Endothelial cell of umbilical vein (primary cell): ENCODE data around the gene COX10. TPM values are rescaled to one million over a fixed set of nuclear protein-coding genes. Genes with fewer than 3 reads are reported as not detected.
A peak's percentile ranks its signal among the peaks of the same experiment; 100 is the strongest.

Experiments used
- BruUV-seq: library from RNA; stranded (reverse); fragments of 400-500 nt; replicated peaks from 2 replicates; lab custom pipeline; 2021; lab: Mats Ljungman, UMichigan
- CTCF ChIA-PET: fragments of 300-600, 350-600 bp; sonication (Branson Sonifier 250); formaldehyde crosslinking; loops from one replicate; lab custom pipeline; 2021; ENCODE audit warnings: antibody characterized with exemption, inconsistent platforms; lab: Charles Lee
- POLR2A ChIA-PET: fragments of 300-600, 350-600 bp; sonication (Branson Sonifier 250); formaldehyde crosslinking; loops from one replicate; lab custom pipeline; 2021; ENCODE audit warnings: antibody characterized with exemption, inconsistent platforms; lab: Charles Lee
- DNase-seq: peaks from one replicate; pipeline ENCODE4 v3.0.0-alpha.2; 2011; ENCODE audit warnings: low read depth, low spot score
- FAIRE-seq: peaks from 2 replicates; lab custom pipeline; 2011; peaks lifted over from hg19 to GRCh38; lab: Jason Lieb, UNC
- H2AFZ ChIP-seq: 2 replicates; pipeline ENCODE4 v1.6.0; 2012; ENCODE audit warnings: low read depth, low read length, control low read depth, inconsistent platforms
- H3K27ac ChIP-seq: 2 replicates; pipeline ENCODE4 v1.5.1; 2011; ENCODE audit warnings: low read depth, mild to moderate bottlenecking, control low read depth, low read length, moderate library complexity; ENCODE audit not compliant: insufficient read depth
- H3K27me3 ChIP-seq, 2 experiments: 2 replicates each; pipeline versions ENCODE4 v1.6.0 to v1.6.1; 2011; ENCODE audit warnings: low read length in 2 of 2, mixed read lengths in 1 of 2; ENCODE audit not compliant: control insufficient read depth in 2 of 2, insufficient read depth in 2 of 2
- H3K36me3 ChIP-seq, 2 experiments: 2 replicates in 1 of 2; 3 replicates in 1 of 2; pipeline ENCODE4 v1.5.1; 2011; ENCODE audit warnings: low read length in 2 of 2, mild to moderate bottlenecking in 1 of 2, moderate library complexity in 1 of 2; ENCODE audit not compliant: control insufficient read depth in 2 of 2, insufficient read depth in 2 of 2; ENCODE audit errors: extremely low read depth in 1 of 2
- H3K4me1 ChIP-seq: 3 replicates; pipeline ENCODE4 v1.5.1; 2011; ENCODE audit warnings: mild to moderate bottlenecking, low read length; ENCODE audit not compliant: control insufficient read depth, insufficient read depth; ENCODE audit errors: extremely low read depth
- H3K4me2 ChIP-seq: 2 replicates; pipeline ENCODE4 v1.6.1; 2011; ENCODE audit warnings: low read length, control low read depth, mixed read lengths; ENCODE audit not compliant: insufficient read depth
- H3K4me3 ChIP-seq, 3 experiments: fragments of 200-600 bp in 1 of 3; sonication (generic), shearing (Covaris generic) in 1 of 3; replicated peaks in 1 of 3; 2 replicates each; pipeline ENCODE4 v1.5.1; 2011 to 2016; ENCODE audit warnings: control low read depth in 3 of 3, low read length in 3 of 3, mild to moderate bottlenecking in 2 of 3, inconsistent platforms in 1 of 3, low read depth in 1 of 3, moderate library complexity in 1 of 3; ENCODE audit not compliant: insufficient read depth in 1 of 3
- H3K79me2 ChIP-seq: 2 replicates; pipeline ENCODE4 v1.6.0; 2012; ENCODE audit warnings: low read length, inconsistent platforms; ENCODE audit not compliant: control insufficient read depth, insufficient read depth
- H3K9ac ChIP-seq: replicated peaks from 2 replicates; pipeline ENCODE3; 2011; ENCODE audit warnings: low read length, control low read depth; ENCODE audit not compliant: insufficient read depth; ENCODE audit errors: extremely low read depth
- H3K9me1 ChIP-seq: replicated peaks from 3 replicates; pipeline ENCODE4 v1.6.0; 2011; ENCODE audit warnings: mild to moderate bottlenecking, low read length; ENCODE audit not compliant: control insufficient read depth, insufficient read depth; ENCODE audit errors: extremely low read depth
- H3K9me3 ChIP-seq: replicated peaks from 2 replicates; pipeline ENCODE4 v1.5.1; 2012; ENCODE audit warnings: low read length, inconsistent platforms; ENCODE audit not compliant: control insufficient read depth, insufficient read depth
- H4K20me1 ChIP-seq: replicated peaks from 2 replicates; pipeline ENCODE3; 2011; ENCODE audit warnings: mild to moderate bottlenecking, low read length; ENCODE audit not compliant: control insufficient read depth, insufficient read depth; ENCODE audit errors: extremely low read depth
- EZH2 ChIP-seq: IDR thresholded peaks from 2 replicates; pipeline ENCODE4 v1.6.1; 2012; ENCODE audit warnings: borderline replicate concordance, low read depth, mild to moderate bottlenecking, moderate library complexity, low read length, inconsistent platforms; ENCODE audit not compliant: severe bottlenecking
- FOS ChIP-seq: IDR thresholded peaks from 2 replicates; pipeline ENCODE4 v1.6.1; 2011; ENCODE audit warnings: mild to moderate bottlenecking, low read length, moderate library complexity, borderline replicate concordance; ENCODE audit not compliant: insufficient read depth
- GATA2 ChIP-seq: IDR thresholded peaks from 2 replicates; pipeline ENCODE4 v1.7.0; 2011; ENCODE audit warnings: low read depth, mild to moderate bottlenecking, moderate library complexity, mixed read lengths, low read length; ENCODE audit not compliant: insufficient read length, insufficient read depth
- JUN ChIP-seq: IDR thresholded peaks from 2 replicates; pipeline ENCODE4 v1.6.1; 2011; ENCODE audit warnings: borderline replicate concordance, low read depth; ENCODE audit not compliant: insufficient read length, insufficient read depth
- MYC ChIP-seq: IDR thresholded peaks from one replicate; pipeline ENCODE4 v1.6.1; 2011; ENCODE audit warnings: mild to moderate bottlenecking, low read depth, low read length
- POLR2A ChIP-seq: IDR thresholded peaks from 2 replicates; pipeline ENCODE4 v1.6.1; 2012; ENCODE audit warnings: low read depth, mild to moderate bottlenecking, control low read depth, low read length
- POLR2AphosphoS5 ChIP-seq: IDR thresholded peaks from 2 replicates; pipeline ENCODE4 v1.6.1; 2012; ENCODE audit warnings: low read depth, mild to moderate bottlenecking, control low read depth, low read length, moderate library complexity; ENCODE audit not compliant: insufficient read depth
- dilution Hi-C: fragments of 300-500 bp; cut with MboI; formaldehyde crosslinking; loops from one replicate; pipeline ENCODE4 v1.15.0; 2019; ENCODE audit warnings: low sequenced_read_pairs; ENCODE audit not compliant: extremely low pct_ligation_motif_present
- intact Hi-C: fragments of 100-400 bp; cut with micrococcal nuclease; formaldehyde crosslinking; loops from one replicate; pipeline ENCODE4 v1.10.0; 2022
- polyA plus RNA-seq, 4 experiments: library from polyadenylated mRNA; depleted of rRNA in 3 of 4; stranded (reverse) in 3 of 4; unstranded in 1 of 4; fragments of >200 nt; gene quantifications; 2 replicates each; pipeline versions ENCODE4 v1.2.1 to v1.2.3, GENCODE V29; 2011 to 2012; ENCODE audit warnings: missing spikeins in 1 of 4
- total RNA-seq: library from RNA; stranded (reverse); gene quantifications from 2 replicates; pipeline ENCODE4 v1.2.3, GENCODE V29; 2021
- TF ChIP-seq, protein P1 (sequence below), 2 donors: IDR thresholded peaks; 1 replicate in 1 of 2; 2 replicates in 1 of 2; pipeline ENCODE4 v1.5.1; 2011; ENCODE audit warnings: low read length in 2 of 2, mild to moderate bottlenecking in 2 of 2, moderate library complexity in 2 of 2, control low read depth in 1 of 2, inconsistent platforms in 1 of 2, low read depth in 1 of 2; ENCODE audit not compliant: insufficient read depth in 1 of 2; ENCODE audit errors: extremely low read depth in 1 of 2
- TF ChIP-seq, protein P2 (sequence below): IDR thresholded peaks from 2 replicates; pipeline ENCODE4 v1.6.1; 2011; ENCODE audit not compliant: insufficient read depth, insufficient read length

COX10 gene
- total and polyA plus RNA-seq, 2 donors (not counting 3 experiments of a cell fraction or from before 2014, with no cell fraction given), result 9.8 to 12.1 TPM

DNA sequence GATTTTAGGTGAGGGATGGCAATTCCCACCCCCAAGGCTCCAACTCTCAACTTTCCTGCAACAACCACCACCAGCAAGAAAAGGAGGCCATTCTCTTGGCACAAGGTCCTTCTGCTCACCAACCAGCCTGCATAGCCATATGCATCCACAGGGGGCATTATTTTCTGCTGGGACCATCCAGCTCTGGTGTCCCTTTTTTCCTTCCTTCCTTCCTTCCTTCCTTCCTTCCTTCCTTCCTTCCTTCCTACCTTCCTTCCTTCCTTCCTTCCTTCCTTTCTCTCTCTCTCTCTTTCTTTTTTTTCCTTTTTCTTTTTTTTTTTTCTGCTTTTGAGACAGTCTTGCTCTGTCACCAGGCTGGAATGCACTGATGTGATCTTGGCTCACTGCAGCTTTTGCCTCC lies 21.1 kb upstream of the COX10 start:
- Histone ChIP-seq H2AFZ (no peak overlapping the region), H3K9me3 (no peaks in the 10 kb centered on the region), H3K9ac (no peak overlapping the region), H3K36me3 (no peaks in the 10 kb centered on the region), H3K79me2 (no peaks in the 10 kb centered on the region), H3K4me1 (peaks cover 7% of the 10 kb centered on the region), H3K27ac (no peak overlapping the region), H3K4me2 (no peak overlapping the region), H3K4me3 (no peak overlapping the region), H3K9me1 (no peaks in the 10 kb centered on the region), H3K27me3 (no peaks in the 10 kb centered on the region), H4K20me1 (no peaks in the 10 kb centered on the region)
- no peak for TF ChIP-seq FOS
- TF ChIP-seq, protein P1, sequence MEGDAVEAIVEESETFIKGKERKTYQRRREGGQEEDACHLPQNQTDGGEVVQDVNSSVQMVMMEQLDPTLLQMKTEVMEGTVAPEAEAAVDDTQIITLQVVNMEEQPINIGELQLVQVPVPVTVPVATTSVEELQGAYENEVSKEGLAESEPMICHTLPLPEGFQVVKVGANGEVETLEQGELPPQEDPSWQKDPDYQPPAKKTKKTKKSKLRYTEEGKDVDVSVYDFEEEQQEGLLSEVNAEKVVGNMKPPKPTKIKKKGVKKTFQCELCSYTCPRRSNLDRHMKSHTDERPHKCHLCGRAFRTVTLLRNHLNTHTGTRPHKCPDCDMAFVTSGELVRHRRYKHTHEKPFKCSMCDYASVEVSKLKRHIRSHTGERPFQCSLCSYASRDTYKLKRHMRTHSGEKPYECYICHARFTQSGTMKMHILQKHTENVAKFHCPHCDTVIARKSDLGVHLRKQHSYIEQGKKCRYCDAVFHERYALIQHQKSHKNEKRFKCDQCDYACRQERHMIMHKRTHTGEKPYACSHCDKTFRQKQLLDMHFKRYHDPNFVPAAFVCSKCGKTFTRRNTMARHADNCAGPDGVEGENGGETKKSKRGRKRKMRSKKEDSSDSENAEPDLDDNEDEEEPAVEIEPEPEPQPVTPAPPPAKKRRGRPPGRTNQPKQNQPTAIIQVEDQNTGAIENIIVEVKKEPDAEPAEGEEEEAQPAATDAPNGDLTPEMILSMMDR (IDR thresholded peaks at IDR 0.05; ENCODE audit: extremely low read depth in 1 of 2, insufficient read depth in 1 of 2, low read depth in 1 of 2, low read length in 2 of 2), result peak; percentile 9 to 29
- BruUV-seq, result no TSS peak
- intact Hi-C loops (no loop called here), dilution Hi-C loops (no loop called here)
- CTCF ChIA-PET, result interaction anchor here (1.0 to 1.1 kb wide), 2 partner anchors 9 to 15 kb away, joined by 3 to 4 read pairs; no protein-coding TSS in a partner anchor
- no peak for DNase-seq
- no peak for FAIRE-seq
- POLR2A ChIA-PET, result no interaction called here

DNA sequence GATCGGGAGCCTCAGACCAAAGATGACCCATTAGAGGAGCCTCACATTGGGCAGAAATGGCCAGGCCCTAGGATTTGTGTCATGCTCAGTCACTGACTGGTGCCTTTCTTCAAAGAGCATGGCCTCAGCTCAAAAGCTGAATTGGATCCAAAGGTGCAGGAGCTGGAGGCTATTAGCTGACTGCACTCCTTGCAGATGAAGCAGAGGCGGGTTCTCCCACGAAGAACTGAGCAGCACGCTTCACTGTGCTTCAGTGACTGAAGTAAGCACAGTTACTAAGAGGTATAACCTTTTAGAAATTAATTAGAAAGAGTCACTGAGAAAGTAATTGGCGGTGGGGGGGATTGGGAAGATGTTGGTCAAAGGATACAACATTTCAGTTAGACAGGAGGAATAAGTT lies 18.7 kb upstream of the COX10 start:
- Histone ChIP-seq H3K79me2 (no peaks in the 10 kb centered on the region), H3K27me3 (no peaks in the 10 kb centered on the region), H3K27ac (no peak overlapping the region), H3K4me2 (no peak overlapping the region), H4K20me1 (no peaks in the 10 kb centered on the region), H3K4me3 (no peak overlapping the region), H3K9ac (no peak overlapping the region), H3K36me3 (no peaks in the 10 kb centered on the region), H3K9me1 (no peaks in the 10 kb centered on the region), H3K9me3 (no peaks in the 10 kb centered on the region), H2AFZ (no peak overlapping the region), H3K4me1 (no peaks in the 10 kb centered on the region)
- no peak for DNase-seq
- POLR2A ChIA-PET, result no interaction called here
- intact Hi-C loops, result no loop called here
- dilution Hi-C loops, result no loop called here
- CTCF ChIA-PET, result no interaction called here
- TF ChIP-seq GATA2, result no peak
- TF ChIP-seq EZH2, result no peak
- TF ChIP-seq POLR2AphosphoS5, result no peak
- no peak for TF ChIP-seq POLR2A
- no peak for TF ChIP-seq MYC
- TF ChIP-seq, protein P1 (IDR thresholded peaks at IDR 0.05; ENCODE audit: extremely low read depth in 1 of 2, insufficient read depth in 1 of 2, low read depth in 1 of 2, low read length in 2 of 2), result no peak
- TF ChIP-seq FOS, result no peak
- TF ChIP-seq JUN, result no peak
- TF ChIP-seq, protein P2, sequence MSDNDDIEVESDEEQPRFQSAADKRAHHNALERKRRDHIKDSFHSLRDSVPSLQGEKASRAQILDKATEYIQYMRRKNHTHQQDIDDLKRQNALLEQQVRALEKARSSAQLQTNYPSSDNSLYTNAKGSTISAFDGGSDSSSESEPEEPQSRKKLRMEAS, result no peak
- no peak for FAIRE-seq
- no TSS peak for BruUV-seq
